M059J (cell line): Measurements from ENCODE around the gene SLAIN1. TPM values are rescaled to one million over a fixed set of nuclear protein-coding genes. Genes with fewer than 3 reads are reported as not detected.
A peak's percentile ranks its signal among the peaks of the same experiment; 100 is the strongest.

ENCODE experiments used
- DNase-seq: peaks from one replicate; pipeline ENCODE4 v3.0.0-alpha.2; 2012; ENCODE audit warnings: low read depth
- total RNA-seq: library from RNA; depleted of rRNA; stranded (reverse); fragments of >200 nt; shearing (Covaris generic); gene quantifications from 2 replicates; pipeline ENCODE4 v1.2.3, GENCODE V29; 2014

The SLAIN1 gene
- total RNA-seq, 1 experiment from 2014 or later = 0.42 TPM

GRCh38 chr13:77751513-77752456, 54.3 kb downstream of the SLAIN1 start:
- peak; percentile 24 for DNase-seq

DNA sequence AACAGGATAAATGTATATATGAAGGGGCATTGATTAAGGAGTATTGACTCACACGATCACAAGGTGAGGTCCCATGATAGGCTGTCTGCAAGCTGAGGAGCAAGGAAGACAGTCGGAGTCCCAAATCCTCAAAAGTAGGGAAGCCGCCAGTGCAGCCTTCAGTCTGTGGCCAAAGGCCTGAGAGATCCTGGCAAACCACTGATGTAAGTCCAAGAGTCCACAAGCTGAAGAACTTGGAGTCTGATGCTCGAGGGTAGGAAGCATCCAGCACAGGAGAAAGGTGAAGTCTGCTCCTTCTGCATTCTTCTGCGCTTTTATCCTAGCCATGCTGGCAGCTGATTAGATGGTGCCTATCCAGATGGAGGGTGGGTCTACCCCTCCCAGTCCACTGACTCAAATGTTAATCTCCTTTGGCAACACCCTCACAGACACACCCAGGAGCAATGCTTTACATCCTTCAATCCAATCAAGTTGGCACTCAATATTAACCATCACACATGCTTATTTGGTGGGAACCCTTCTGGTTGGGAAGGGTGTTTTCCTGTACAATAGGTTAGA, 55.1 kb downstream of the SLAIN1 start:
- no peak for DNase-seq

DNA sequence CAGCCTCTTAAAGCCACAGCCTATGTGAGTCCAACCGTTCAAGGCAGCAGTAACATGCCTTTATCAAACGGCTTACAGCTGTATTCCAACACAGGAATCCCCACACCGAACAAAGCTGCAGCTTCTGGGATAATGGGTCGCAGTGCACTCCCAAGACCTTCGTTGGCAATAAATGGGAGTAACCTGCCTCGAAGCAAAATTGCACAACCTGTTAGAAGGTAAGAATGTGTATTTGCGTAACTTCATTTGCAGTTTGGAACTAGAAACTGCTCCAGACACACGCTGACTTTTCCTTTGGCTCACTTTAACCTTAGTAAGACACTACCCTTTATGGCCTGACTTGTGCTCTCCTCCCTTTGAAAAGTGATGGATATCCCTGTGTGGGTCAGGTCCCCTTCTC, 63.4 kb downstream of the SLAIN1 start:
- DNase-seq = no peak

DNA sequence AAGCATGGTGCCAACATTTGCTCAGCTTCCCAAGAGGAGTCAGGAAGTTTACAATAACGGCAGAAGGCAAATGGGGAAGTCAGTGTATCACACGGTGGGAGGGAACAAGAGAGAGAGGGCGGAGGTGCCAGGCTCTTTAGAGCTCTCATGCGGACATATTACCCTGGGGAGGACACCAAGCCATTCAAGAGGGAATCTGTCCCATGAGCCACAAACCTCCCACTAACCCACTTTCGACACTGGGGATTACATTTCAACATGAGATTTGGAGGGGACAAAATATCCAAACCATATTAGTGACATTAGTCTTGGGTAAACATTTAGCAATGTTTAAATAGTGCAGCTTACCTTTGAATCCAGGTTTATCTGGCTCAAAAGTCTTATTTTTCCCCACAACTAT, 69.9 kb downstream of the SLAIN1 start:
- DNase-seq = no peak

DNA sequence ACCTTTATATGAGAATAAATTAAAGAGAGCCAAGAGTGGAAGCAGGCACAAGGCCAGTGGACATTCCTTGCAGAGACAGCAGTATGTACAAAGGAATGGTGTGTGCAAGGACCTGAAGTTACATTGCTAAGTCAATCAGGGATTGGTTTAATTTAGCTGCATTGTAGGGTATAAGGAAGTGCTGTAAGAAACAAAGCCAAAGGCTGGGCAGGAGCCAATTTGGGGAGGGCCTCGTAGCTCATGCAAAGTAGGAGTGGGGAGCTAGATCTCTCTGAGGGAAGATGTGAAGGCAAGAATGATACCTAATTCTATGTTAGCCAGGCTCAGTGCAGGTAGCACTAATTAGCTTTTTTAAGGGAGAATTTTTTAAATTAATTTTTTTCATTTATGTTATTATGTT, 76.7 kb downstream of the SLAIN1 start:
- DNase-seq = no peak

DNA sequence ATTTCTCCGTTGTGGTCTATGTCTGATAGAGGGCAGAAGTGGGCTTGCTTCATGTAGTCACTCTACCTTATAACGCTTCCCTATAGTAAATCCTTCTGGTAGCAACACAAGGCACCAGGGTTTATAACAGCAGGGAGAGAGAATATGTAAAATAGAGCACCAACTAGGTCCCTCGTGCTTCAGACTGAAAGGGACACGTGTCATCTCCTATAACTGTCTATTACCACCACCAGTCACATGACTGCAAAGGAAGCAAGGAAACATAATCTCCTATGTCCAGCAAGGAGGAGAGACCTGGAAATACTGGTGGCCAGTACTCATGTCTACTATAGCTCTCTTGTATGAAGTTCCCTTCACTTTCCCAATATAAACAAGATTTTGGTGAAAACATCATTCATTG, 79.2 kb downstream of the SLAIN1 start:
- no peak for DNase-seq

DNA sequence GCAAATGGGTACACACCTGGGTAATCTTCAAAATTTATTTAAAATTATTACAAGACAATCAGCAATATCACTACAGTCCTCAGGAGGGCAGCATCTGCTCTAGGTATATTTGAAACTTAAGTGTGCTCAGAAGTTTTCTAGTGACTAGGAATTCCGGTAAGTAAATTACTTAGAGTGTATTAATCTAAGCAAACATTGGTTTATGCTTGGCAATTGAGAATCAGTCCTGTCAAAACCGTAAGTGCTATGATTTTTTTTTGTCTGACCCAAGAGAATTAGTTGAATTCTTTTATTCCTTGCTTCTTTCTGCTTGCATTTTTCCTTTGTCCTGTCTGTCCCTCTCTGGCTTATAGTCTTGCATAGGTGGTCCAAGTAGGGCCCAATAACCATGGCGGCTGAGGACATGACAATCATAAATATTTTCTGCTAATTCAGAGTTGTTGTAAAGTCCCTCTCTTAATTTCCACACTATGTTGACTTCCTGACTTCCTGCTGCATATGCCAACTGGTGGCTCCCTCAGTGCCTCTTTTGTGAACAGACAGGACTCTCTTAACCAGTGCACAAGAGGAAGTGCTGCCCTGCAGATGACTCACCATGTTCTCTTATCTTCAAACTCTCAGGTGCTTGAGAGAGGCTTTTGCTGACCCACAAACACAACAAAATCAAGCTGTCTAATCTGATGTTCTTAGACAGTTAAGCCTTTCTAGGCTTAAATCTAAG, 82.2 kb downstream of the SLAIN1 start:
- DNase-seq = peak; percentile 36

DNA sequence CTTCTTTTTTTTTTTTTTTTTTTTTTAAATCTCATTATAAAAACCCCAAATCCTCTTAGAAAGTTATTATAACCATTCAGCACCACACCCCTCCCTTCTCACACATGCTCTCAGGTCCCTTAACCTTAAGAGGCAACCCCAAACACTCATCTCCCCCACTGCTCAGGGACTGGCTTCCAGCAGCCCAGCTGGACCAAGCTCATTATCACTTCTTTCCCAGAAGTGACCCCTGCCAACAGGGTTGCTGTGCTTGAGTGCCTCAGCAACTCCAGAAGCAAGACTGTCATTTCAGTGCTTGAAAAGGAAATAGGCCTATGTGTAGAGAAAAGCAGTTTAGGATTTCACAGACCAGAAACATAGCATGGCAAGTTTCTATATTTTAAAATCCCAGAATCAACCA, 84.3 kb downstream of the SLAIN1 start:
- DNase-seq = no peak

- DNase-seq = no peak
These were observed 87.0 kb downstream of the SLAIN1 start for GRCh38 chr13:77784515-77784914.

- no peak for DNase-seq
These were observed 89.3 kb downstream of the SLAIN1 start for GRCh38 chr13:77786695-77787287.

DNA sequence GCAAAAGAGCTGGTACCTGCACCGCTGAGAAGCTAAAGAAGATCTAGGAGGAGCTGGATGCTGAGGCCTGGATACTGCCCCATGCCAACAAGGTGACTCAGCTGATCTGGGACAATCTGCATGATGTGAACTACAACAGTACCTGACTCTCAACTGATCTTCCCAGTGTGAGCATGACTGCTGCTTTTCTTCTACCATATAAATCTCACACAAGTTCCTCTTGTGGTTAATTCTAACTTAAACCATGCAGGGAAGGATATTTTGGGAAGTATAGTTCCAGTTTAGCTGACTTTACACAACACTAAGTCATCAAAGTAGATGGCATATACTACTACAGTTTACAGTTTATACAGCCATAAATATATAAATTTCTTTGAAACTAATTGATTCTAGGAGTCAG, 91.9 kb downstream of the SLAIN1 start:
- no peak for DNase-seq

DNA sequence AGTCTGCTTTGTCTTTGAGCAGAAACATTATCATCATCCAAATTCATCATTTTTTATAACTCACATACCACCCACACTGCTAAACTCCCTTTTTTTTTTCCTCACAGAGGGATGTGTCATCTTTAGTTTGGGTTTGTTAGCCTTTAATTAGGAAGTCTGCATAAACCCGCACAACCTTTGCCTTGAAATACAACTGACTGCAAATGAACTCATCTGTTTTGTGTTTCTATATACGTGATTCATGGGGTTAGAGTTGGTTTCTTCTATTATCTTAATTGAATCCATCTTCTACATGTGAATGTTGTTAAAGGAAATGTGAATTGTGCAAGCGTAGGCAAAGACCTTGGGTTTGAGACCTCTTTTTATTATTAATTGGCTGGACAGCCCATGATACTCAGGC, 102.7 kb downstream of the SLAIN1 start:
- no peak for DNase-seq

DNA sequence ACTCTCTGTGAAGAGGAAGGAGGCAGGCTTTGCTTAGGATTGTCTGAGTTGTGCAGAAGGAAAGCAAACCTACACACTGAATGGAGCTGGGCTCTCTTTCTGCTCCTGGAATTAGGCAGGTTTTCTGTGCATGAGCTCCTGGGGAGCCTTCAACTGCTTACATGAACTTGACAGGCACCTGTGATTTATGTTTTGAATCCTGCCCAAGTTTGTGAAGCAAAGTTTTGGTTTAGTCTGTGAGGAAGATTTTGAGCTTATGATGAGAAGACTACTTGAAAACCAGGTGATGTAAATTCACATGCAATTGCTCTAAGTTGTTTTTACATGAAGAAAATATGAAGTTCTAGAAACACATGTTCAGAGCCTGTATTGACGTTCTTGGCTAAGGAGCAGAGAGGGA, 109.0 kb downstream of the SLAIN1 start:
- no peak for DNase-seq

DNA sequence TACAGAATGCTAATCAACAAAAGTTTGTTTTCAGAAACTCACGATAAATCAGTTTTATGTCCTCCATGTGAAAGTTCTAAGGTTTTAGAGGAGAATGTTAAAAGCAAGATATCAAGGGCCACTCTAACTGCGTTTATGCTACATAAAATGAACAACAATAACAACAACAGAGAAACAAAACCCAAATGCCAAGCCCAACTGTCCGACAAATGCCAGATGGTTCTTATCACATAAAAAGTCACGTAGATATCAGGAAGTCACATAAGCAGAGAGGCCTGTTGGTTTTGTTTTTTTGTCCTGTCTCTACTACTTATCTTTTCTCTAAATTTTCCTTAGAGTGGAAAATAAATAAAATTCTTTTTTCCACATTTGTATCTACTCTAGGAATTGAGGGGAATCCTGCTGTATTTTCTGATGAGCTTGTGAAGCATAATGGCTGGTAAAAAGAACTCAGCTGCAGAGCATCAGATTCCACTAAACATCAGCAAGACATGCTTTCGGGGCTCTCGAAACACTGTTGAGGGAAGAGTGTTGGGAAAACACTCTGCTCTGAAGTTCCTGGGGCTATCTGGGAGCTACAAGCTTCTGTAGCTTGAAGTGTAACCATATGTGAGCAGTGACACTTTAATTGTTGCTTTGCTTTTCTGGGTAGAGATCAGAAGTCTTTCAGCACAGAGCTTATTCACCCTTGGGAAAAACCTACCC, 110.1 kb downstream of the SLAIN1 start:
- no peak for DNase-seq

GRCh38 chr13:77810430-77810829, 112.9 kb downstream of the SLAIN1 start:
- peak; percentile 31 for DNase-seq

DNA sequence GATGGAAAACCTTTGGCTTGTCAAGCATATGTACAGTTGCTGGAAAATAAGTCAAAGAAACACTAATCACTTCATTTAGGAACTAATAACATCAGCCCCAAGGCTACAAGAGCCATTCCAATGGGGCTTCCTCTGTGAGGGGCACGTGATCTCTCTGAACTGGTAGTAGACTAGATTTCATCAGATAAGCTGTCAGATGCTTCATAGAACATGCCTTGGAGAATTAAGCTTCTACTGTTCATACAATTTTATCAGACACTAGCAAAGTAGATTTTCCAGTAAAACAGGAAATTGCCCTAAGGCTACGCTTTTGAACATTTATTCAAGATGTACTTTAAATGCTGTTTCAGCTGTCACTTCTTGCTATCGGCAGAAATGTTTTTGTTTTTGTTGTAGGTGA, 113.4 kb downstream of the SLAIN1 start:
- DNase-seq = no peak

DNA sequence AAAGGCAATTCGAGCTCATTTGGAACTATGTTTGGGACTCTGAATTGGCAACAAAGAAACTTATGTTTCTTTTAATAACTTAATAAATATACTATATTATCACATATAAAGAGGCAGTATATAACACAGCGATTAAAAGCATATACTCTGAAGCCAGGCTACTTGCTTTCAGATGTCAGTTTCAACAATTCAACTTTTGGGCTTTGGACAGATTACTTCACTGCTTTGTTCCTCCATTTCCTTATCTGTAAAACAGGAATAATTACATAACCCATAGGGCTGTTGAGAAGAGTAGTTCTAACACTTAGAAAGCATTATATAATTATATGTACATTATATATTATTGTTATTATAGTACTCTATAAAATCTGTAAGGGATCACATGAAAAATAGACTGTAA, 113.9 kb downstream of the SLAIN1 start:
- no peak for DNase-seq

GRCh38 chr13:77811981-77812380, 114.5 kb downstream of the SLAIN1 start:
- no peak for DNase-seq
